ENCODE measurements around the gene ANAPC4.
A peak's percentile ranks its signal among the peaks of the same experiment; 100 is the strongest.
"Not testable (repeated sequence)": the region's sequence is repeated elsewhere in the genome, so short reads cannot be mapped to it uniquely, and the experiment has no call there.

The ANAPC4 gene

GRCh38 chr4:25376754-25377571 lies at the start of gene ANAPC4:
TSS of gene ANAPC4 (plus strand) at chr4:25377263. CDS start at chr4:25377428, 165 bp downstream.
- peak; percentile 78 for DNase-seq (ENCODE audit: insufficient read length, low spot score)
- no peak for FAIRE-seq
- TF ChIP-seq CTCF (IDR thresholded peaks at IDR 0.05; ENCODE audit: insufficient read depth, missing control alignments): no peak

- not testable (repeated sequence) for FAIRE-seq
These were observed 48.6 kb upstream of the ANAPC4 start for GRCh38 chr4:25328463-25328862.

GRCh38 chr4:25330335-25330734 lies 46.7 kb upstream of the ANAPC4 start:
- no peak for TF ChIP-seq CTCF (IDR thresholded peaks at IDR 0.05; ENCODE audit: insufficient read depth, missing control alignments)
- DNase-seq (ENCODE audit: insufficient read length, low spot score): no peak
- FAIRE-seq: no peak

More at GRCh38 chr4:25328463-25328862, 48.6 kb upstream of the ANAPC4 start:
- DNase-seq (ENCODE audit: insufficient read length, low spot score): not testable (repeated sequence)

- TF ChIP-seq CTCF (IDR thresholded peaks at IDR 0.05; ENCODE audit: insufficient read depth, missing control alignments): no peak
- FAIRE-seq (no peak), DNase-seq (ENCODE audit: insufficient read length, low spot score) (no peak)
These were observed 45.9 kb upstream of the ANAPC4 start for GRCh38 chr4:25330905-25331808.

GRCh38 chr4:25343671-25344070 lies 33.4 kb upstream of the ANAPC4 start:
- DNase-seq (ENCODE audit: insufficient read length, low spot score) (no peak), FAIRE-seq (no peak)
- TF ChIP-seq CTCF (IDR thresholded peaks at IDR 0.05; ENCODE audit: insufficient read depth, missing control alignments): no peak

- no peak for TF ChIP-seq CTCF (IDR thresholded peaks at IDR 0.05; ENCODE audit: insufficient read depth, missing control alignments)
- DNase-seq (ENCODE audit: insufficient read length, low spot score) (no peak), FAIRE-seq (no peak)
These were observed 31.3 kb upstream of the ANAPC4 start for GRCh38 chr4:25345744-25346143.

GRCh38 chr4:25346913-25347312 lies 30.1 kb upstream of the ANAPC4 start:
- FAIRE-seq (no peak), DNase-seq (ENCODE audit: insufficient read length, low spot score) (no peak)
- TF ChIP-seq CTCF (IDR thresholded peaks at IDR 0.05; ENCODE audit: insufficient read depth, missing control alignments): no peak
